Activated CD4-positive, alpha-beta T cell treated with anti-CD3 and anti-CD28 coated beads, Interleukin-10, Interleukin-2, amounts not matched to agents 100 ng/mL and 50 ng/mL, durations not matched to agents 16 hours and 8 hours (primary cell): ENCODE measurements around the gene ZNF878.
A peak's percentile ranks its signal among the peaks of the same experiment; 100 is the strongest.

Experiments
- DNase-seq: peaks from one replicate; pipeline ENCODE4 v3.0.0-alpha.2; 2020

ZNF878 gene

GRCh38 chr19:12034620-12035019 is 18.1 kb downstream of the ZNF878 start:
- DNase-seq = no peak

DNA sequence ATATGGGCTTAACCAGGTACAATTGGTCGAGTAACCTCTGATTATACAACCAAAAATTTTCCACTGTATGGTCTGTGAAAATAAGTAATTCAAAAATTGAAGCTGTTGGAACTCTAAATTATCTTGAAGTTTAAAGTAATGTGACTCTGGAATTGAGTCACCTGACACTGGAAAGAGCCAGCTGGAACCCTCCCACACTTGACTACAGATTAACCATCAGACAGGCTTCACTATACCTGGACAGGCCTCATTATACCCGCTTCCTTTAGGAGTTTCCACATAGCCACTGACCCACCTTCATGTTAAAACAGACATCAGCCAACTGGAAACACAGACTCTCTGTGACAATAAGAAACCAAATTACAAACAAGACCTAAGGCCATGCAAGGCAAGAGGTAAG is 18.6 kb downstream of the ZNF878 start:
- no peak for DNase-seq

- no peak for DNase-seq
These were observed 37.0 kb downstream of the ZNF878 start for GRCh38 chr19:12015753-12016116.

GRCh38 chr19:12015015-12015752 is 37.6 kb downstream of the ZNF878 start:
- DNase-seq = no peak

GRCh38 chr19:12000152-12000981 is 52.4 kb downstream of the ZNF878 start:
- DNase-seq = peak; percentile 76

GRCh38 chr19:11995174-11995573 is 57.6 kb downstream of the ZNF878 start:
- DNase-seq = no peak
